Endothelial cell of umbilical vein (primary cell): ENCODE data around the gene GRID2IP. TPM values are rescaled to one million over a fixed set of nuclear protein-coding genes. Genes with fewer than 3 reads are reported as not detected.

Experiments
- BruUV-seq: library from RNA; stranded (reverse); fragments of 400-500 nt; replicated peaks from 2 replicates; lab custom pipeline; 2021; lab: Mats Ljungman, UMichigan
- CTCF ChIA-PET: fragments of 300-600, 350-600 bp; sonication (Branson Sonifier 250); formaldehyde crosslinking; loops from one replicate; lab custom pipeline; 2021; ENCODE audit warnings: antibody characterized with exemption, inconsistent platforms; lab: Charles Lee
- POLR2A ChIA-PET: fragments of 300-600, 350-600 bp; sonication (Branson Sonifier 250); formaldehyde crosslinking; loops from one replicate; lab custom pipeline; 2021; ENCODE audit warnings: antibody characterized with exemption, inconsistent platforms; lab: Charles Lee
- DNase-seq: peaks from one replicate; pipeline ENCODE4 v3.0.0-alpha.2; 2011; ENCODE audit warnings: low read depth, low spot score
- FAIRE-seq: peaks from 2 replicates; lab custom pipeline; 2011; peaks lifted over from hg19 to GRCh38; lab: Jason Lieb, UNC
- H2AFZ ChIP-seq: 2 replicates; pipeline ENCODE4 v1.6.0; 2012; ENCODE audit warnings: low read depth, low read length, control low read depth, inconsistent platforms
- H3K27ac ChIP-seq: 2 replicates; pipeline ENCODE4 v1.5.1; 2011; ENCODE audit warnings: low read depth, mild to moderate bottlenecking, control low read depth, low read length, moderate library complexity; ENCODE audit not compliant: insufficient read depth
- H3K27me3 ChIP-seq, 2 experiments: 2 replicates each; pipeline versions ENCODE4 v1.6.0 to v1.6.1; 2011; ENCODE audit warnings: low read length in 2 of 2, mixed read lengths in 1 of 2; ENCODE audit not compliant: control insufficient read depth in 2 of 2, insufficient read depth in 2 of 2
- H3K36me3 ChIP-seq, 2 experiments: 2 replicates in 1 of 2; 3 replicates in 1 of 2; pipeline ENCODE4 v1.5.1; 2011; ENCODE audit warnings: low read length in 2 of 2, mild to moderate bottlenecking in 1 of 2, moderate library complexity in 1 of 2; ENCODE audit not compliant: control insufficient read depth in 2 of 2, insufficient read depth in 2 of 2; ENCODE audit errors: extremely low read depth in 1 of 2
- H3K4me1 ChIP-seq: 3 replicates; pipeline ENCODE4 v1.5.1; 2011; ENCODE audit warnings: mild to moderate bottlenecking, low read length; ENCODE audit not compliant: control insufficient read depth, insufficient read depth; ENCODE audit errors: extremely low read depth
- H3K4me2 ChIP-seq: 2 replicates; pipeline ENCODE4 v1.6.1; 2011; ENCODE audit warnings: low read length, control low read depth, mixed read lengths; ENCODE audit not compliant: insufficient read depth
- H3K4me3 ChIP-seq, 3 experiments: fragments of 200-600 bp in 1 of 3; sonication (generic), shearing (Covaris generic) in 1 of 3; replicated peaks in 1 of 3; 2 replicates each; pipeline ENCODE4 v1.5.1; 2011 to 2016; ENCODE audit warnings: control low read depth in 3 of 3, low read length in 3 of 3, mild to moderate bottlenecking in 2 of 3, inconsistent platforms in 1 of 3, low read depth in 1 of 3, moderate library complexity in 1 of 3; ENCODE audit not compliant: insufficient read depth in 1 of 3
- H3K79me2 ChIP-seq: 2 replicates; pipeline ENCODE4 v1.6.0; 2012; ENCODE audit warnings: low read length, inconsistent platforms; ENCODE audit not compliant: control insufficient read depth, insufficient read depth
- H3K9ac ChIP-seq: replicated peaks from 2 replicates; pipeline ENCODE3; 2011; ENCODE audit warnings: low read length, control low read depth; ENCODE audit not compliant: insufficient read depth; ENCODE audit errors: extremely low read depth
- H3K9me1 ChIP-seq: replicated peaks from 3 replicates; pipeline ENCODE4 v1.6.0; 2011; ENCODE audit warnings: mild to moderate bottlenecking, low read length; ENCODE audit not compliant: control insufficient read depth, insufficient read depth; ENCODE audit errors: extremely low read depth
- H3K9me3 ChIP-seq: replicated peaks from 2 replicates; pipeline ENCODE4 v1.5.1; 2012; ENCODE audit warnings: low read length, inconsistent platforms; ENCODE audit not compliant: control insufficient read depth, insufficient read depth
- H4K20me1 ChIP-seq: replicated peaks from 2 replicates; pipeline ENCODE3; 2011; ENCODE audit warnings: mild to moderate bottlenecking, low read length; ENCODE audit not compliant: control insufficient read depth, insufficient read depth; ENCODE audit errors: extremely low read depth
- EZH2 ChIP-seq: IDR thresholded peaks from 2 replicates; pipeline ENCODE4 v1.6.1; 2012; ENCODE audit warnings: borderline replicate concordance, low read depth, mild to moderate bottlenecking, moderate library complexity, low read length, inconsistent platforms; ENCODE audit not compliant: severe bottlenecking
- FOS ChIP-seq: IDR thresholded peaks from 2 replicates; pipeline ENCODE4 v1.6.1; 2011; ENCODE audit warnings: mild to moderate bottlenecking, low read length, moderate library complexity, borderline replicate concordance; ENCODE audit not compliant: insufficient read depth
- GATA2 ChIP-seq: IDR thresholded peaks from 2 replicates; pipeline ENCODE4 v1.7.0; 2011; ENCODE audit warnings: low read depth, mild to moderate bottlenecking, moderate library complexity, mixed read lengths, low read length; ENCODE audit not compliant: insufficient read length, insufficient read depth
- JUN ChIP-seq: IDR thresholded peaks from 2 replicates; pipeline ENCODE4 v1.6.1; 2011; ENCODE audit warnings: borderline replicate concordance, low read depth; ENCODE audit not compliant: insufficient read length, insufficient read depth
- MYC ChIP-seq: IDR thresholded peaks from one replicate; pipeline ENCODE4 v1.6.1; 2011; ENCODE audit warnings: mild to moderate bottlenecking, low read depth, low read length
- POLR2A ChIP-seq: IDR thresholded peaks from 2 replicates; pipeline ENCODE4 v1.6.1; 2012; ENCODE audit warnings: low read depth, mild to moderate bottlenecking, control low read depth, low read length
- POLR2AphosphoS5 ChIP-seq: IDR thresholded peaks from 2 replicates; pipeline ENCODE4 v1.6.1; 2012; ENCODE audit warnings: low read depth, mild to moderate bottlenecking, control low read depth, low read length, moderate library complexity; ENCODE audit not compliant: insufficient read depth
- dilution Hi-C: fragments of 300-500 bp; cut with MboI; formaldehyde crosslinking; loops from one replicate; pipeline ENCODE4 v1.15.0; 2019; ENCODE audit warnings: low sequenced_read_pairs; ENCODE audit not compliant: extremely low pct_ligation_motif_present
- intact Hi-C: fragments of 100-400 bp; cut with micrococcal nuclease; formaldehyde crosslinking; loops from one replicate; pipeline ENCODE4 v1.10.0; 2022
- polyA plus RNA-seq, 4 experiments: library from polyadenylated mRNA; depleted of rRNA in 3 of 4; stranded (reverse) in 3 of 4; unstranded in 1 of 4; fragments of >200 nt; gene quantifications; 2 replicates each; pipeline versions ENCODE4 v1.2.1 to v1.2.3, GENCODE V29; 2011 to 2012; ENCODE audit warnings: missing spikeins in 1 of 4
- total RNA-seq: library from RNA; stranded (reverse); gene quantifications from 2 replicates; pipeline ENCODE4 v1.2.3, GENCODE V29; 2021
- TF ChIP-seq, protein P1 (sequence below), 2 donors: IDR thresholded peaks; 1 replicate in 1 of 2; 2 replicates in 1 of 2; pipeline ENCODE4 v1.5.1; 2011; ENCODE audit warnings: low read length in 2 of 2, mild to moderate bottlenecking in 2 of 2, moderate library complexity in 2 of 2, control low read depth in 1 of 2, inconsistent platforms in 1 of 2, low read depth in 1 of 2; ENCODE audit not compliant: insufficient read depth in 1 of 2; ENCODE audit errors: extremely low read depth in 1 of 2
- TF ChIP-seq, protein P2 (sequence below): IDR thresholded peaks from 2 replicates; pipeline ENCODE4 v1.6.1; 2011; ENCODE audit not compliant: insufficient read depth, insufficient read length

The GRID2IP gene
- total and polyA plus RNA-seq, 2 donors (not counting 3 experiments of a cell fraction or from before 2014, with no cell fraction given), result not detected

DNA sequence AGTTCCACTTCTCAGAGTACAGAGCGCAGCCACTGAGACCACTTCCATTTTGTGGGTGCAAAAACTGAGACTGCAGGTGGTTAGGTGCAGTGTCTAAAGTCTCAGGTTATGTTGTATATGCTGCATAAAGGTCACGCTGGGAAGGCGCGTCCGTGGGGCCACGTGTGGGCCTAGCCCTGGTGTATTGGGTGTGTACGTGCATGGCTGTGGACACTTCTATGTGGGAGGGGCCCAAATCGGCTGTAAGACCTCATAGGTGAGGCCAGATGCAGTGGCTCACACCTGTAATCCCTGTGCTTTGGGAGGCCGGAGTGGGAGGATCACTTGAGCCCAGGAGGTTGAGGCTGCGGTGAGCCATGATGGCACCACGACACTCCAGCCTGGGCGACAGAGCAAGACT lies 37.7 kb downstream of the GRID2IP start:
- FAIRE-seq (no peak), DNase-seq (no peak)
- Histone ChIP-seq H3K9ac (no peak overlapping the region), H3K79me2 (no peaks in the 10 kb centered on the region), H3K9me1 (no peaks in the 10 kb centered on the region), H3K4me3 (no peak overlapping the region), H3K27me3 (no peaks in the 10 kb centered on the region), H3K36me3 (no peaks in the 10 kb centered on the region), H4K20me1 (no peaks in the 10 kb centered on the region), H3K4me2 (no peak overlapping the region), H3K27ac (no peak overlapping the region), H3K9me3 (no peaks in the 10 kb centered on the region), H3K4me1 (no peaks in the 10 kb centered on the region), H2AFZ (no peak overlapping the region)
- CTCF ChIA-PET, result interaction anchor here (1.3 to 5.4 kb wide), 2 partner anchors 24 to 45 kb away, joined by 4 to 23 read pairs; no protein-coding TSS in a partner anchor
- intact Hi-C loops, result no loop called here
- POLR2A ChIA-PET, result no interaction called here
- BruUV-seq, result no TSS peak
- TF ChIP-seq FOS, result no peak
- no peak for TF ChIP-seq POLR2AphosphoS5
- TF ChIP-seq, protein P1, sequence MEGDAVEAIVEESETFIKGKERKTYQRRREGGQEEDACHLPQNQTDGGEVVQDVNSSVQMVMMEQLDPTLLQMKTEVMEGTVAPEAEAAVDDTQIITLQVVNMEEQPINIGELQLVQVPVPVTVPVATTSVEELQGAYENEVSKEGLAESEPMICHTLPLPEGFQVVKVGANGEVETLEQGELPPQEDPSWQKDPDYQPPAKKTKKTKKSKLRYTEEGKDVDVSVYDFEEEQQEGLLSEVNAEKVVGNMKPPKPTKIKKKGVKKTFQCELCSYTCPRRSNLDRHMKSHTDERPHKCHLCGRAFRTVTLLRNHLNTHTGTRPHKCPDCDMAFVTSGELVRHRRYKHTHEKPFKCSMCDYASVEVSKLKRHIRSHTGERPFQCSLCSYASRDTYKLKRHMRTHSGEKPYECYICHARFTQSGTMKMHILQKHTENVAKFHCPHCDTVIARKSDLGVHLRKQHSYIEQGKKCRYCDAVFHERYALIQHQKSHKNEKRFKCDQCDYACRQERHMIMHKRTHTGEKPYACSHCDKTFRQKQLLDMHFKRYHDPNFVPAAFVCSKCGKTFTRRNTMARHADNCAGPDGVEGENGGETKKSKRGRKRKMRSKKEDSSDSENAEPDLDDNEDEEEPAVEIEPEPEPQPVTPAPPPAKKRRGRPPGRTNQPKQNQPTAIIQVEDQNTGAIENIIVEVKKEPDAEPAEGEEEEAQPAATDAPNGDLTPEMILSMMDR (IDR thresholded peaks at IDR 0.05; ENCODE audit: extremely low read depth in 1 of 2, insufficient read depth in 1 of 2, low read depth in 1 of 2, low read length in 2 of 2), result no peak
- TF ChIP-seq, protein P2, sequence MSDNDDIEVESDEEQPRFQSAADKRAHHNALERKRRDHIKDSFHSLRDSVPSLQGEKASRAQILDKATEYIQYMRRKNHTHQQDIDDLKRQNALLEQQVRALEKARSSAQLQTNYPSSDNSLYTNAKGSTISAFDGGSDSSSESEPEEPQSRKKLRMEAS, result no peak
- no peak for TF ChIP-seq GATA2
- no peak for TF ChIP-seq JUN
- no peak for TF ChIP-seq EZH2
- no peak for TF ChIP-seq MYC
- TF ChIP-seq POLR2A, result no peak
- dilution Hi-C loops, result no loop called here
